GM19328 (cell line): Measurements from ENCODE around the gene IRF2BPL.
A peak's percentile ranks its signal among the peaks of the same experiment; 100 is the strongest.
"Not testable (repeated sequence)": the region's sequence is repeated elsewhere in the genome, so short reads cannot be mapped to it uniquely, and the experiment has no call there.

Experiments used
- ATAC-seq: cut with Tn5 transposase; IDR thresholded peaks from one replicate; pipeline ENCODE4 v1.9.1; 2021; ENCODE audit warnings: mild to moderate bottlenecking, moderate library complexity; ENCODE audit not compliant: unreplicated experiment

Gene IRF2BPL

DNA sequence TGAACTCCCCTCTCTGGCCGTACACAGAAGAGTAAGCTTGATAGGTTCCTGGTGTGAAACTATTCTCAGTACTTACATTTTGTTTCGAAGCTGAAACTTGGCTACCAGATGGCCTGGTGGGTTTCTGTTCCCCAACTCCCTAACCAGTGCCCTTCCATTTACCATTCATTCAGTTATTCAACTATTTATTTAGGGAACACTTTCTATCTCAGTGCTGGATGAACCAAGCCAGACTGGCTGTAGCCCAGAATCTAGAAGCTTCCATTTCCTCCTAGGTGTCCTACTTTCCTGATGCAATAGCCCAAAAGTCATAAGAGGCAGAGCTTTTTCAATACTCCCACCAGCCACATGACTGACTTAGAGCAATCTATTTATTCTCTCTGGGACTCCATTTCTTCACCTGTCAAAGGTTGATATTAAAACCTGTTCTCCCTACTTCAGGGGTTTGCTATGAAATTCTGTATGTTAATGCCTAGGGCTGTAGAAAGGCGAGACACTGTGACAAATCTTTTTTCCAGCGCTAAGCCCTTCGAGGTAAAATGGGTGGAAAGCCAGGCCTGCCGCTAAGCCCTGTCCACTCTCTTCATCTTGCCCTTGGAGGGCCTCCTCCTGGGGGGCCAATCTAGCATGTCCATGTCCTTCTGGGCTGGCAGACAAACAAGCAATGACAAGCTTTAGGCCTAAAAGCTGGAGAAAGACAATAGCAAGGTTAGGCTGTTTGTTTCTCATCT, 8.1 kb upstream of the IRF2BPL start:
- ATAC-seq = no peak

- no peak for ATAC-seq
Observed at GRCh38 chr14:77035267-77035666, 6.8 kb upstream of the IRF2BPL start.

DNA sequence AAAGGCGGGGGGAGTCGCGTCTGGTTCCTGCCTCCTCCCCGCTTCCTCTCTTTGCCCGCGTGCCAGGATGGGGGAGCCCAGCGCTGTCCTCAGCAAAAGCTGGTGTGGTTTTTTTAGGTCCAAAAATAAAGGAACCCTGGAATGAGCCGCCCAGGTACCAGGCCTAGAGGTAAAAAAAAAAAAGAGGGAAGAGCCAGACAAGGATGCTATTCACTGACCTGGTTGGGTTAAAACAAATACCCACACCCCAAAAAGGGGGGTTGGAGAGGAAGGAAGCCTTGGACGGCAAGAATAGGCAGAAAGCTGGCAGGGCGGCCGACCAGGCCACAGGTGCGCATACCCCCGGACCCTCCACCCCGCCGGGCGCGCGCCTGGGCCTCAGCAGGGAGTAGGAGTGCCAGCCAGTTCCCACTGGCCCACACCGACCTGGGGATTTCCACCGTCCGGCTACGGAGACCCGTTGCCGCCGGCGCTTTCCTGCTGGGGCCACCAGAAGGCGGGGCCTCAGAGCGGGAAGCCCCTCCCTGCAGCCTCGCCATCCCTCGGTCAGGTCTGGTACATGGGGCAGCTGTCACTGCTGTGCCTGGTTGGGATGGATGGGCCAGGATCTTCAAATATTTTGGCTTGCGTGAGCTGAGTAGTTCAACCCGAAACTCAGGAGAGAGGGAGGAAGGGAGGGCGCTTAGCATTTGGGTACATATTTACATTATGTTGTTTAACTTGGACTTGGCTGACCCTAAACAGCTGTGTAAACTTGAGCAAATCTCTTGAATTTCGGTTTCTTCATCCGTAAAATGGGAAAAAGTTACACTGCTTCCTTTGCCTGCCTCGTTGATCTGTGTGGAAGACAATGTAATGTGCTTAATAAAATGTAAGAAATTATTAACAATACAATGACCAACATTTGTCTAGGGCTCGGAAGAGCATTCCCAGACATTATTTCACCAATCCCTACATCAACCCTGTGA, 5.4 kb upstream of the IRF2BPL start:
- peak; percentile 60 for ATAC-seq

- no peak for ATAC-seq
Observed at GRCh38 chr14:77032844-77033621, 4.5 kb upstream of the IRF2BPL start.

GRCh38 chr14:77032491-77032843, 4.0 kb upstream of the IRF2BPL start:
- no peak for ATAC-seq

DNA sequence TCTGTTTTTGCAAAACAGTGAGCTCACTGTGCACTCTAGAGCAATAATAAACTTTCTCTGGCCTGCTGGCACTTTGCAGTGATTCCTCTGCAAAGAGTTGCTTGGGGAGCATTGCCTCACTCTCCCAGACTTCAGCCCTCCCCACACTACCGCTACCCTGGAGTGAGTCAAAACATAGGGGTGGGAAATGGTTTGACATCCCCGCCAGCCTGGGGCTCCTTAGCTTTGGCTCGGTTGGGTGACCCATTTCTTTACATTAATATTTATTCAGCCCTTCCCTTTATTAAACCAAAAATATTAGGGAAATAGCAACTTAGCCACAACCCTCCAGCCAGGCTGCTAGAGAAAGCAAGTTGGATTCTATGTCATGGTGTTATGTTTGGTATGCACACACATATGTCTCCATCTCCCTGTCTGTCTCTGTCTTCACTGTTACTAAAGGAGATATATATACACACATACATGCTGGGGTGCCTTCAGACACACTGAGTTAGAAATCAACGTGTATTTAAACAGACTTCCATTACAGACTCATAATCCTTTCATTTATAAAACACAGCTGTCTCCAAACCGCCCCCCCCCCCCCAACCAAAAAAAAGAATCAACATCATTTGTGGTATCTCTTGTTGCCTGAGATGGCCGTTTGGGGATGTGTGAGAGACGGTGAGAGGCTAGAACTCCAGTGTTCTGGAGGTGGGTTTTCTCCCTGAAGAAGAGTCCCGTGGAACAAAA, 3.4 kb upstream of the IRF2BPL start:
- no peak for ATAC-seq

DNA sequence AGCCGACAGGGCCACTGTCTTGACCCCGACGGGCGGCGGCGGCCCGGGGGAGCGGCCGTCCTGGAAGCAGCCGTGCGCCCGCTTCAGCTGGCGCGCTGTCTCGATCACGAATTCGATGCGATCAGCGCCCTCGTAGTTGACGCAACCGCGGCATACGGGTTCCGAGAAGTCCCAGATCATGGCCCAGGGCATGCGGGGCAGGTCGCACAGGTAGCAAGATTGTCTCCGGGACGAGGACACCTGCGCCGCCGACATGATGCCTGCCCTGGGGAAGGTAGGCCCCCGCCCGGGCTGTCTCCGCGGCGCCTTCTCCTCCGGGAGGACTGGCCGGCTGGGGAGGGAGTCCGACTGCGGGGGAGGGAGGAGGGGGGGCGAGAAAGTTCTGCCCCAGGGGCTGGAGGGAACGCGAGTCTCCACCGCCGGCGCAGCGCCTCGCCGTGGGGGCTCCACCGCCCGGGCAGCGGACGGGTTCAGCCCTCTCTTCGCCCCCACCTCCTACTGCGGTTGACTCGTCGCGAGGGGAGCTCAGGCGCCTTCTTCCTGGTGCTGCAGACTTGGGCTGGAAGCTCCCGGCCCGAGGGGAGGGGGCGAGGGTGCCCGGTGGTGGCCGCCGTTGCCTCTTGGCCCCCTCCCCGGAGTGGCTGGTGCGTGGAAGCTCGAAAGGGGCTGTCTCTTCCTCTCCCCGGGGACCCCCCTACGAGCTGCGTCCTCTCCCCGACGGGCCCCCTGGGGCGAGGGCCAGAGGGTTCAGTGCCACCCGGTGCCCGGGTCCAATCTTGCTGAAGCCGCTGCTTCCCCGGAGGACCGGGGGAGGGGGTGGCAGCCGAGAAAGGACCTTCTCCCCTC, 747 bp downstream of the IRF2BPL start:
- ATAC-seq = peak; percentile 23

GRCh38 chr14:77026930-77027537, 1.5 kb downstream of the IRF2BPL start:
- ATAC-seq = no peak

DNA sequence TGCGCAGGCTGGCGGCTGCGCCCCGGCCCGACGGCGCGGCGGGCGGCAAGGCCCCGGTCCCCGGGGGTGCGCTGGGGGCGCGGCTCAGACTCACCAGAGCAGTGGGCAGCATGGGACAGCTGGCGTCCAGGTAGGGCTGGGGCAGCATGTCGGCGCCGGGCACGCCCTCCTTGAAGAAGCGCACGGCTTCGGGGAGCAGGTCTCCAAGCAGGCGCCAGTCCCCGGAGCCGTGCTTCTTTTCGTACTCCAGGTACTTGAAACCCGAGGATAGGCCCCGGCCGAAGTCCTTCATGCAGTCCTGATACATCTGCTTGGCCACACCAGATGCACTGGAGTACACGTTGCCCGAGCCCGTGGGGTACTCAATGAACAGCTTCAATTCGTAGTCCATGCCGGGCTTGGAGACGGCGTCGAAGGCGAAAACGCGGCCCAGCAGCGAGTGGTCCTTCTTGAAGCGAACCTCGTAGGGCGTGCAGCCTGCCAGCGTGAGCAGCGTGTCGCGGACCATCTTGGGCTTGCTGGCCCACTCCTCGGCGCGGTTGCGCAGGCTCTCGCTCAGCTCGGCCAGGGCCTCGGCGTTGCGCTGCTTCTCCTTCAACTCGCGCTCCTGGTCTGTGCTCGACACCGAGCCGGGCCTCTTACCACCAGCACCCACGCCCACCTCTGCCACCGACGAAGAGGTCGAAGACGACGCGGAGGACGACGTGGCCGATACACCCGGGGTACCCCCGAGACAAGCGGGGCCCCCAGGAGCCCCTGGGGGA, 2.2 kb downstream of the IRF2BPL start:
- no peak for ATAC-seq

DNA sequence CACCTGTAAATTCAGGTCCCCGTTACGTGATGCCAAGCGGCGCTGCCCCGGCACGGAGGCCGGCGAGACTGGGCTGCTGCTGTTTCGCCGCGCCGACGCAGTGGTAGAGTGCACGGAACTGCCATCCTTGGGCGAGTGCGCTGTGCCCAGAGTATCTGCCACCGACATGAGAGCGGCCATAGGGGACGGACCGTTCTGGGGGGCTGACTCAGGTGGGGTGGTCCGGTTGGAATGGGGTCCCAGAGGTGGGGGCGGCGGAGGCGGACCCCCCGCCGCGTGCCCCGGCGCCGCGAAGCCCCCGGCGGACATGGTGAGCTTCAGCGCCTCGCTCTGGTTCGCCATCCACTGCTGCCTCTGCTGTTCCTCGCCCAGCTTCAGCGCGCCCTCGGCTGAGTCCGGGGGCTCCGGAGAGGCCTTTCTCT, 2.8 kb downstream of the IRF2BPL start:
- no peak for ATAC-seq

DNA sequence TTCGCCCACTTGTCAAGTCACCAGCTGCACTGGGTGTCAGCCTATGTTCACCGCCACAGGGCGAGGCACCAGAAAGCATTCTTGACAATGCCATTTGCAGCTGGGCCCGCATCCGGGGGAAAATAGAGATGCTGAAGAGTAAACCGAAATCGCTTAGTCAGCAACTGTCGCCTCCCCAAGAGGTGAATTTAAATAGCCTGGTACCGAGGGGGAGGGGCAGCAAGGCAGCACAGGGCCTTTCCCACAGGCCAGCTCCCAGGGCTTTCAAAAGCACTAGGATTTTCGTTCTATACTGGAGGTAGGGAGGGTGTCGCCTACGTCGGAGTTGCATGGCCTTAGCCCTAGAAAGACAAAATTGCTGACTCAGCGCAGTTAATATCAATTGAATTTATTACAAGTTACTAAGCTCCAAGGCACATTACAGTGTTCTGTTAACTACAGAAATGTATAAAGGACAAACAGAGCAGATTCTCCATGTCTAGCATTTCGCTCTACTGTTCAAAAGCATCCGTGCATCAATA, 4.3 kb downstream of the IRF2BPL start:
- ATAC-seq = no peak

DNA sequence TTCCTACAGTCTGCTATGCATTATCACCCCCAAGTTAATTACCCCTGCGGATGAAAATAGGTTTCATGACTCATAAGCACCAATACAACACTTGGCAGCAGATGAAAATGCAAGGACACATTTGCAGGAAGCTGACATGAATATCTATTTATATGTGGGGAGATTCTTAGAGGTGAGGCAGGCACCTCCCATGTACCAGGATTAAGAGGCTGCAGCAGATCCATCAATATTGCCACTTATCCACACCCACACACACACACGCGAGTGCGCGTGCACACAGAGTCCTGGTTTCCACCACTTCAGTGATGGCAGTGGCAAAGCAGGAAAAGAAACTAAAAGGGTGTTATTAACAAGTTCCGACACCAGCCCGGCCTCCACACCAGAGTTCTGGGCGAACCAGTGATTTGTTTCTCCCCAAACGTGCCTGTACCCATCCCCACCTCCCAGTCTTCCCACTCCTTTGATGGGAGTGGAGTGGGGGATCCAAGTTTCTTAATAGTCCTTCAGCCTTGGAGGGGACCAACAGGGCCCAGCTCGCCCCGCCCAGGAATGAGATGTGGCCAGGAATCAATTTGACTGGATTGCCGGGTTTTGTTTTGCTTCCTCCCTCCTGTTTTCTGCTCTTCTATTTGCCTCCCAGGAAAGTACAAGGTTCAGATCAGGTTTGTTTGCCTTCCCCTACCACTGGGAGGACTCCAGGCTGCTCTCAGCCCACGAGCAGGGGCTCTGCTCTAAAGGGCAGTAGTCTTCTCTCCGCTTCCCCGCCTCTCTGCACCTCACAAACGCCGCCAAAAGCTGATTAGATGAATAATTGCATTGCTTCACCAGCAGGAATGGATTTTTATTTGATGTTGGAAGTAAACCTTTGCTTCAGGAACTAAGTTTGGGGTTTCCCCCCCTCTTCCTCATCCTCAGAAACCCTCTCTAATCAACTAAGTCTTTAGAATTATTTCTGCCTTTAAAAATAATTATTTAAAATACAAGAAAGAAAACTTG, 5.2 kb downstream of the IRF2BPL start:
- ATAC-seq = no peak

- no peak for ATAC-seq
Observed at GRCh38 chr14:77022236-77022852, 6.2 kb downstream of the IRF2BPL start.

- ATAC-seq = not testable (repeated sequence)
Observed at GRCh38 chr14:77021424-77021823, 7.1 kb downstream of the IRF2BPL start.

- ATAC-seq = no peak
Observed at GRCh38 chr14:77018785-77019184, 9.7 kb downstream of the IRF2BPL start.

DNA sequence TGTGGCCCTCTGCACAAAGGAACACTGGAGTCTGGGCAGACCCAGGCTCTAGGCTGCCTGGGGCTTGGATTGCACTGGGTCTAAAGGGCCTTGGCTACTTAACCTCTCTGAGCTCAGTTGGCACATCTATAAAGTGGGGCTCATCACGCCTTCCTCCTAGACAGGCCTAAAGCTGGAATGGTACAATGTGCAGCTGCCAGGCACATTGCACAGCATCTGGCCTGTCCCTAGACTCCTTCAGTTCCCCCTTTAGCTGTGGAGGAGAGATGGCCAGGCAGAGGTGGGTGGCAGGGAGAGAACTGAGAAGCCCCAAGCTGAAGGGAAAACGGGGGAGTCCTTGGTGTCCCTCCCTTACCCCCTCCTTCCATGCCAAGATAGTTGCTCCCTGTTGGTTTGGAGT, 10.8 kb downstream of the IRF2BPL start:
- no peak for ATAC-seq

DNA sequence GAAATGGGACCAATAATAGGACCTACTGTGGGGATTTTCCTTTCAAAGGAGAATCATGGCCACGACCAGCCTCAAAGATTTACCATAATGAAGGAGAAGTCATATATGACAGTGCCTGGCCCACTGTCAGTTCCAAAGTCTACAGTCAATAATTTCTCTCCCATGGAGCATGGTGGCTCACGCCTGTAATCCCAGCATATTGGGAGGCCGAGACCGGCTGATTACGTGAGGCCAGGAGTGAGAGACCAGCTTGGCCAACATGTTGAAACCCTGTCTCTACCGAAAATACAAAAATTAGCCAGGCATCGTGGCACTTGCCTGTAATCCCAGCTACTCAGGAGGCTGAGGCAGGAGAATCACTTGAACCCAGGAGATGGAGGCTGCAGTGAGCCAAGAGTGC, 13.8 kb downstream of the IRF2BPL start:
- no peak for ATAC-seq
